Astrocyte (in vitro differentiated cells and primary cell): ENCODE measurements around the gene ACHE.

Source experiments
- EZH2 ChIP-seq: IDR thresholded peaks from 2 replicates; pipeline ENCODE4 v1.6.1; 2012; ENCODE audit warnings: mild to moderate bottlenecking, low read length, inconsistent platforms; ENCODE audit not compliant: insufficient read depth
- TF ChIP-seq, protein P1 (sequence below): IDR thresholded peaks from 2 replicates; pipeline ENCODE4 v1.5.1; 2011; ENCODE audit warnings: low read depth, mild to moderate bottlenecking, inconsistent platforms, low read length, moderate library complexity; ENCODE audit not compliant: insufficient read depth

GRCh38 chr7:100860702-100861615 lies 34.7 kb downstream of the ACHE start:
- TF ChIP-seq, protein P1, sequence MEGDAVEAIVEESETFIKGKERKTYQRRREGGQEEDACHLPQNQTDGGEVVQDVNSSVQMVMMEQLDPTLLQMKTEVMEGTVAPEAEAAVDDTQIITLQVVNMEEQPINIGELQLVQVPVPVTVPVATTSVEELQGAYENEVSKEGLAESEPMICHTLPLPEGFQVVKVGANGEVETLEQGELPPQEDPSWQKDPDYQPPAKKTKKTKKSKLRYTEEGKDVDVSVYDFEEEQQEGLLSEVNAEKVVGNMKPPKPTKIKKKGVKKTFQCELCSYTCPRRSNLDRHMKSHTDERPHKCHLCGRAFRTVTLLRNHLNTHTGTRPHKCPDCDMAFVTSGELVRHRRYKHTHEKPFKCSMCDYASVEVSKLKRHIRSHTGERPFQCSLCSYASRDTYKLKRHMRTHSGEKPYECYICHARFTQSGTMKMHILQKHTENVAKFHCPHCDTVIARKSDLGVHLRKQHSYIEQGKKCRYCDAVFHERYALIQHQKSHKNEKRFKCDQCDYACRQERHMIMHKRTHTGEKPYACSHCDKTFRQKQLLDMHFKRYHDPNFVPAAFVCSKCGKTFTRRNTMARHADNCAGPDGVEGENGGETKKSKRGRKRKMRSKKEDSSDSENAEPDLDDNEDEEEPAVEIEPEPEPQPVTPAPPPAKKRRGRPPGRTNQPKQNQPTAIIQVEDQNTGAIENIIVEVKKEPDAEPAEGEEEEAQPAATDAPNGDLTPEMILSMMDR, result no peak
- TF ChIP-seq EZH2, result no peak
